ENCODE data around the gene AKAP12. TPM values are rescaled to one million over a fixed set of nuclear protein-coding genes. Genes with fewer than 3 reads are reported as not detected.
A peak's percentile ranks its signal among the peaks of the same experiment; 100 is the strongest.
"Not testable (repeated sequence)": the region's sequence is repeated elsewhere in the genome, so short reads cannot be mapped to it uniquely, and the experiment has no call there.

AKAP12 gene
- total RNA-seq, 1 donor from 2014 or later, result 46.6 TPM

DNA sequence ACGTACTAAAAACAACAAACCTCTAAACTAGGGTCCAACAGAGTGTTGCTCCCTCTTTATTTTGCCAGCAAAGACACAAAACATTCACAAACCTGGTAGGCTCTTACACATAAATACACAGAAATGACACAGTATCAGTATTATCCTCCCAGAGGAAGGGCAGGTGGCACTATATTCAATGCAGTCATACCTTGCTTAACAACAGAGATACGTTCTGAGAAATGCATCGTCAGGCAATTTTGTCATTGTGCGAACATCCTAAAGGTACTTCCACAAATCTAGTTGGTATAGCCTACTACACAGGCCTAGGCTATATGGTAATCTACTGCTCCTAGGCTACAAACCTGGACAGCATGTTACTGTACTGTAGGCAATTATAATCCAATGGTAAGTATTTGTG lies 142.0 kb downstream of the AKAP12 start:
- no peaks in the 10 kb centered on the region for H3K27me3 Mint-ChIP-seq (ENCODE audit: low read depth)
- no peaks in the 10 kb centered on the region for H3K36me3 Mint-ChIP-seq (ENCODE audit: low read depth)
- H3K9me3 Mint-ChIP-seq, result no peaks in the 10 kb centered on the region
- peaks cover 34% of the 10 kb centered on the region for H3K4me1 Mint-ChIP-seq
- TF ChIP-seq, protein P1, sequence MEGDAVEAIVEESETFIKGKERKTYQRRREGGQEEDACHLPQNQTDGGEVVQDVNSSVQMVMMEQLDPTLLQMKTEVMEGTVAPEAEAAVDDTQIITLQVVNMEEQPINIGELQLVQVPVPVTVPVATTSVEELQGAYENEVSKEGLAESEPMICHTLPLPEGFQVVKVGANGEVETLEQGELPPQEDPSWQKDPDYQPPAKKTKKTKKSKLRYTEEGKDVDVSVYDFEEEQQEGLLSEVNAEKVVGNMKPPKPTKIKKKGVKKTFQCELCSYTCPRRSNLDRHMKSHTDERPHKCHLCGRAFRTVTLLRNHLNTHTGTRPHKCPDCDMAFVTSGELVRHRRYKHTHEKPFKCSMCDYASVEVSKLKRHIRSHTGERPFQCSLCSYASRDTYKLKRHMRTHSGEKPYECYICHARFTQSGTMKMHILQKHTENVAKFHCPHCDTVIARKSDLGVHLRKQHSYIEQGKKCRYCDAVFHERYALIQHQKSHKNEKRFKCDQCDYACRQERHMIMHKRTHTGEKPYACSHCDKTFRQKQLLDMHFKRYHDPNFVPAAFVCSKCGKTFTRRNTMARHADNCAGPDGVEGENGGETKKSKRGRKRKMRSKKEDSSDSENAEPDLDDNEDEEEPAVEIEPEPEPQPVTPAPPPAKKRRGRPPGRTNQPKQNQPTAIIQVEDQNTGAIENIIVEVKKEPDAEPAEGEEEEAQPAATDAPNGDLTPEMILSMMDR (conservative IDR thresholded peaks at IDR 0.05), result no peak
- no peak for DNase-seq (ENCODE audit: low read depth, low spot score)
- H3K4me3 Mint-ChIP-seq, result no peak overlapping the region
- H3K27ac Mint-ChIP-seq (ENCODE audit: unreplicated experiment), result no peak overlapping the region

DNA sequence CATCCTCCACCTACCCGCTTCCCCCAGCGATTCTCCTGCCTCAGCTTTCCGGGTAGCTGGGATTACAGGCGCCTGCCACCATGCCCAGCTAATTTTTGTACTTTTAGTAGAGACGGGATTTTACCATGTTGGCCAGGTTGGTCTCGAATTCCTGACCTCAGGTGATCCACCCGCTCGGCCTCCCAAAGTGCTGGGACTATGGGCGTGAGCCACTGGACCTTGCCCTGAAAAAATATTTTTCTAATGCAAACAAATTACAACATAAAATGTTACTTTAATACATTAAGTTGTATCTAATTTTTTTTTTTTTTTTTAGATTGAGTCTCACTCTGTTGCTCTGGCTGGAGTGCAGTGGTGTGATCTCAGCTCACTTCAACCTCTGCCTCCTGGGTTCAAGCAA lies 142.9 kb downstream of the AKAP12 start:
- not testable (repeated sequence) for H3K27ac Mint-ChIP-seq (ENCODE audit: unreplicated experiment); H3K27me3 Mint-ChIP-seq (ENCODE audit: low read depth); H3K4me3 Mint-ChIP-seq; H3K36me3 Mint-ChIP-seq (ENCODE audit: low read depth); DNase-seq (ENCODE audit: low read depth, low spot score); H3K9me3 Mint-ChIP-seq
- H3K4me1 Mint-ChIP-seq, result peaks cover 37% of the 10 kb centered on the region

DNA sequence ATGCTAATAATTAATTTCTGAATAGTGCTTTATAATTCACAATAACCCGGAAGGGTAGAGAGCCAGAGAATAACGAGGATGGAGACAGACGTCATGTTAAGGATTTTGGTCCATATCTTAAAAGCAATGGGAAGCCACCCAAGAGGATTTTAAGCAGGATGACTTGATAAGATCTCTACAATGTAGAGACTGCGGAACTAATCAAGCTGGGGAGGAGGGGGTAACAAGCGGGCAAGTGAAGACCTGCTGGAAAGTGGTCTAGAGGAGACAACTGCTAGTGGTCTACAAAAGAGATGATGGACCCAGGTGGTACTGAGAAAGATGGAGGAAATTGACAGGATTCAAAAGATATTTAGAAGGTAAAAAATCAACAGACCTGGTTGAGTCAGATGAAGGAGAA lies 144.4 kb downstream of the AKAP12 start:
- TF ChIP-seq, protein P1 (conservative IDR thresholded peaks at IDR 0.05), result no peak
- H3K36me3 Mint-ChIP-seq (ENCODE audit: low read depth), result no peaks in the 10 kb centered on the region
- no peaks in the 10 kb centered on the region for H3K9me3 Mint-ChIP-seq
- H3K4me1 Mint-ChIP-seq, result peaks cover 37% of the 10 kb centered on the region
- H3K27me3 Mint-ChIP-seq (ENCODE audit: low read depth), result no peaks in the 10 kb centered on the region
- DNase-seq (ENCODE audit: low read depth, low spot score), result no peak
- H3K4me3 Mint-ChIP-seq, result peak overlapping the region; percentile 4
- H3K27ac Mint-ChIP-seq (ENCODE audit: unreplicated experiment), result no peak overlapping the region

DNA sequence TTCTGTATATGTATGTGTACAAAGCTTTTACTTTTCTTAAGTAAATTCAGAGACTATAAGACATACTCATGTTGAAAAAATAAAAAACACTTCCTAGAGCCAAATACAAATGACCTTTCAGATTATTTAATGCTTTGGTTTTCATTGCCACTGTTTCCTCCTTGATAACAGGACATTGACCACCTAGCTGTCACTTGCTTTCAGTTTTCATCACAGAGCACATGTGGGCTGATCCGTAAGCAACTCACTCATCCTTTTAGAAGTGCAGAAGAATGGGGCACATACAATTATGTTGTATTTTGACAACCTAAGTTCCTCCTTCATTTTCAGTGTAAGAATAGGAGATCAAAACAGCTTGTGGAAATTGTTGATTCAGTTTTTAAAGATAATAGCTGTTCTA lies 145.4 kb downstream of the AKAP12 start:
- TF ChIP-seq, protein P1 (conservative IDR thresholded peaks at IDR 0.05), result no peak
- Mint-ChIP-seq H3K27ac (ENCODE audit: unreplicated experiment) (no peak overlapping the region), H3K4me1 (peaks cover 36% of the 10 kb centered on the region), H3K27me3 (ENCODE audit: low read depth) (no peaks in the 10 kb centered on the region), H3K36me3 (ENCODE audit: low read depth) (no peaks in the 10 kb centered on the region), H3K9me3 (no peaks in the 10 kb centered on the region), H3K4me3 (no peak overlapping the region)
- no peak for DNase-seq (ENCODE audit: low read depth, low spot score)

DNA sequence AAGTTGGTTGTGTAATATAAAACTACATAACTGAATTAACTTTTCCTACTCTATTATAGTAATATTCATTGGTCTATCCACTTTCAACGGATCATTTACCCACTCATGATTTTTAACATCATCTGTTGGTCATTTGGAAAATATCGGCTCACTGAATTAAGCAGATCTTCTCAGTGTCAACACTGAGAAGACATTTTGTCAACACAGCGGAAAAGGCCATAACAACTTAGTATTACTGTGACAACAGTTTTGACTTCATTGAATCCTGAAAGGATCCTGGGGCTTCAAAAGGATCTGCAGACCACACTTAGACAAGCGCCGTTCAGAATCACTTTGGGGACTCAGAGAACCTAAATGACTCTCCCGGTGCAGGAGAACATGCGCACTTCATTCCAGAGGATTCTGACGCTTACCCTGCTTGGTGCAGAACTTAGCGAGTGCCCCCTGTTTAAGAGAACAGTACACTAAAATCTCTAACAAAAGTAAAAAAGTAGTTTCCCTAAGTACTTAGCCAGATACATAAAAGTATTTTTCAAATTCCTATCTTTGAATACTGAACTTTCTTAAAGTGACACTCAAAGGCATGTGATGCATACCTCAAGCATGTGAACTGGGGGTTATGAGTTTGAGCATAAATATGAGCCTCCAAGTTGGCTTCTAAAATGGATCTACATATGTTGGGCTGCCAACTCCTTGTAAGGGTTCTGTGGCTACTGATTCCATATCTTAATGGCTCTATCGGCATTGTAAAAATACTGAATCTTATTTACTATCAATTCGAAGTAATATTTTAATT lies 147.6 kb downstream of the AKAP12 start:
- TF ChIP-seq, protein P1 (conservative IDR thresholded peaks at IDR 0.05), result no peak
- no peak for DNase-seq (ENCODE audit: low read depth, low spot score)
- H3K4me1 Mint-ChIP-seq, result peaks cover 30% of the 10 kb centered on the region

DNA sequence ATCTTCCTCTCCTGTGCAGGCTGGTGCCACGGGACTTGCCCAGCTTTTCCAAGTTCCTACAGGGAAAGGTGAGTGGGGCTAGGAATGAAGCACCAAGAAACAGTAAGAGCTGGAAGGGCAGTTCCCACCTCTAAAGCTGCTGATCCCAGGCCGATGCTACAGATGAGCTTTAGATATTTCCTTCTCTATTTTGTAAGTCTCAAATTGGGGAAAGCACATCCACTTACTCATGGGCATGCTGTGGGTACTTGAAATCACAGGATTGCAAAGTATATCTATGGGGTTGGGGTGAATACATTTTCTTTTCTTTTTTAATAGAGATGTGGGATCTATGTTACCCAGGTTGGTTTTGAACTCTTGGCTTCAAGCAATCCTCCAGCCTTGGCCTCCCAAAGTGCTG lies 148.5 kb downstream of the AKAP12 start:
- TF ChIP-seq, protein P1 (conservative IDR thresholded peaks at IDR 0.05), result no peak
- no peaks in the 10 kb centered on the region for H3K9me3 Mint-ChIP-seq
- H3K4me3 Mint-ChIP-seq, result peak overlapping the region; percentile 41
- H3K36me3 Mint-ChIP-seq (ENCODE audit: low read depth), result no peaks in the 10 kb centered on the region
- no peaks in the 10 kb centered on the region for H3K27me3 Mint-ChIP-seq (ENCODE audit: low read depth)
- H3K4me1 Mint-ChIP-seq, result peaks cover 38% of the 10 kb centered on the region
- H3K27ac Mint-ChIP-seq (ENCODE audit: unreplicated experiment), result no peak overlapping the region
- DNase-seq (ENCODE audit: low read depth, low spot score), result no peak

More for the DNA sequence above, 147.6 kb downstream of the AKAP12 start:
- H3K27ac Mint-ChIP-seq (ENCODE audit: unreplicated experiment), result peak overlapping the region; percentile 54
- H3K9me3 Mint-ChIP-seq, result no peaks in the 10 kb centered on the region
- no peaks in the 10 kb centered on the region for H3K27me3 Mint-ChIP-seq (ENCODE audit: low read depth)
- peak overlapping the region; percentile 61 for H3K4me3 Mint-ChIP-seq
- H3K36me3 Mint-ChIP-seq (ENCODE audit: low read depth), result no peaks in the 10 kb centered on the region

All from neural crest cell (in vitro differentiated cells).